Urinary bladder (tissue), 4 donors: ENCODE results near the gene AK9. TPM values are rescaled to one million over a fixed set of nuclear protein-coding genes. Genes with fewer than 3 reads are reported as not detected.
"Not testable (repeated sequence)": the region's sequence is repeated elsewhere in the genome, so short reads cannot be mapped to it uniquely, and the experiment has no call there.

Experiments used
- DNase-seq: peaks from one replicate; pipeline ENCODE4 v3.0.0-alpha.2; 2015; ENCODE audit errors: extremely low spot score
- H3K27ac ChIP-seq: one replicate; pipeline ENCODE4 v1.5.1; 2013; ENCODE audit warnings: low read depth, mild to moderate bottlenecking, moderate library complexity
- H3K36me3 ChIP-seq: one replicate; pipeline ENCODE4 v1.6.1; 2013; ENCODE audit warnings: mild to moderate bottlenecking, moderate library complexity; ENCODE audit not compliant: insufficient read depth
- H3K4me1 ChIP-seq: one replicate; pipeline ENCODE4 v1.6.1; 2013; ENCODE audit warnings: mild to moderate bottlenecking, moderate library complexity; ENCODE audit not compliant: insufficient read depth
- H3K4me3 ChIP-seq: one replicate; pipeline ENCODE4 v1.5.1; 2013; ENCODE audit warnings: low read depth, low read length
- WGBS: extraction: QIAGEN DNeasy Blood & Tissue Kit; methylation state at CpG from one replicate; pipeline ENCODE4 v1.1.7; 2013; 5-methylcytosine and 5-hydroxymethylcytosine counted together
- polyA plus RNA-seq: library from polyadenylated mRNA; stranded (reverse); fragments of 200-250 nt; gene quantifications from one replicate; pipeline ENCODE4 v1.2.3, GENCODE V29; 2013
- total RNA-seq: library from RNA; depleted of rRNA; stranded (reverse); fragments of >200 nt; gene quantifications from one replicate; pipeline ENCODE4 v1.2.3, GENCODE V29; 2014
- donor health status: healthy with polysubstance abuse.
- donor health status: healthy.

Gene AK9
- total and polyA plus RNA-seq, 2 donors: 7.3 to 15.4 TPM

- H3K4me1 ChIP-seq: no peaks in the 10 kb centered on the region
- no peaks in the 10 kb centered on the region for H3K36me3 ChIP-seq
- H3K4me3 ChIP-seq: no peak overlapping the region
- no peak overlapping the region for H3K27ac ChIP-seq
- WGBS: 81% methylated on average over 6 of the region's 6 CpGs
- no peak for DNase-seq
These were observed 159.6 kb downstream of the AK9 start for GRCh38 chr6:109531446-109531845.

- Histone ChIP-seq H3K36me3 (no peaks in the 10 kb centered on the region), H3K27ac (no peak overlapping the region), H3K4me3 (no peak overlapping the region), H3K4me1 (no peaks in the 10 kb centered on the region)
- 80% methylated on average over 3 of the region's 3 CpGs for WGBS
- DNase-seq: no peak
These were observed 163.0 kb downstream of the AK9 start for GRCh38 chr6:109527989-109528388.

- WGBS: 52% methylated on average over 7 of the region's 7 CpGs
- no peak overlapping the region for H3K27ac ChIP-seq
- H3K4me1 ChIP-seq: no peaks in the 10 kb centered on the region
- no peaks in the 10 kb centered on the region for H3K36me3 ChIP-seq
- DNase-seq: peak; percentile 20
- no peak overlapping the region for H3K4me3 ChIP-seq
These were observed 163.9 kb downstream of the AK9 start for GRCh38 chr6:109526905-109527628.

DNA sequence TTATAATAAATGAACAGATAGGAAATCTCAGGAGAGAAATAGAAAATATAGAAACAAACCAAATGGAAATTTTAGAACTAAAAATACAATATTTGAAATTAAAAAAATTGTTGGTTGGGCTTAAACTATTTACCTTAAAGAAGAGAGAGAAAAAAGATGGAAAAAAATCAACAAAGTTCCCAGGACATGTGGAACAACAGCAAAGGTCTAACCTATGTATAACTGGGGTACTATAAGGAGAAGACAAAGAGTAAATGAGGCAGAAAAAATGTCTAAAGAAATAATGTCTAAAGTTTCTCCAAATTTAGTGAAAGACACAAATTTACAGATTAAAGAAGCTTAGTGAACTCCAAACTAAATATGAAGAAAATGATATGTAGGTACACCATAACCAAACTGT is 166.9 kb downstream of the AK9 start:
- Histone ChIP-seq H3K4me3 (no peak overlapping the region), H3K4me1 (no peaks in the 10 kb centered on the region), H3K27ac (no peak overlapping the region), H3K36me3 (no peaks in the 10 kb centered on the region)
- DNase-seq: no peak

DNA sequence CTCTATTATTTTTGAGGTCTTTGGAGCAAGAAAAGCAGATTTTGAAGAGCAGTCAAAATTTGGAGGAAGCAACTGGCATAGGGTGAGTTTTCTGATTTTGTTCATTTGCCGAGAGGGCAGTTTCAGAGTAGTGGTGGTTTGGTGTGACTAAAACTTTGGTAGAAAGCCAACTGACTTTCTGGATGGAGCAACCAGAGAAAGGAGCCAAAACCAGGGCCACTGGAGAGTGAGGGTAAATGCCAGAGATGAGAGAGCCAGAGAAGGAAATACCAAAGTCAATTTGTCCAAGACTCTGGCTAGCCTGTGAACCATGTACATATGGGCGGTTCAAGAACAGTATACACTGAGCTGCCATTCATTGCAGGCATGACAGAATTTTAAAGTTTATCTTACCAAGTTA is 167.5 kb downstream of the AK9 start:
- DNase-seq: no peak
- no peak overlapping the region for H3K4me3 ChIP-seq
- no peaks in the 10 kb centered on the region for H3K4me1 ChIP-seq
- no peaks in the 10 kb centered on the region for H3K36me3 ChIP-seq
- no peak overlapping the region for H3K27ac ChIP-seq
- WGBS: 78% methylated on average over 2 of the region's 2 CpGs

DNA sequence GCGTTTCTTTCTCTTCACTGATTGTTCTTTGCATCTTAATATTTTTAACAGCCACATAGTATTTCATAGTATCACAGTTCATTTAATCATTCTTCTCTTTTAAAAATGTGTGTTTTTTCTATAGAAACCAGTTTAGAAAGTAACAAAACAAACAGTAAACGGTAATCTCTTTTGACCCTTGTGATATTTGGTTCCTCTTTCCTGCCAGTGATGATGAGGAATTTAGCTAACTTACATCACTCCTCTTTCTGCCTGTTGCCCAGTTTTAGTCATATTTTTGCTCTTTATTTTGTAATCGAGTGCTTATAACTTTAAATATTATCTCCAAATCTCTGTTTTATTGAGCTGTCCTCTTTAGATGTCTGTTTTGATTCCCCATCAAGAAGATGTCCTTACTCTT is 169.9 kb downstream of the AK9 start:
- Histone ChIP-seq H3K4me3 (no peak overlapping the region), H3K27ac (no peak overlapping the region), H3K36me3 (no peaks in the 10 kb centered on the region), H3K4me1 (no peaks in the 10 kb centered on the region)
- 62% methylated on average over 3 of the region's 3 CpGs for WGBS
- DNase-seq: no peak

- H3K27ac ChIP-seq, H3K4me1 ChIP-seq, H3K4me3 ChIP-seq, DNase-seq, H3K36me3 ChIP-seq: not testable (repeated sequence)
These were observed 171.4 kb downstream of the AK9 start for GRCh38 chr6:109519647-109520046.

GRCh38 chr6:109516929-109517328 is 174.1 kb downstream of the AK9 start:
- H3K4me3 ChIP-seq: no peak overlapping the region
- no peak overlapping the region for H3K27ac ChIP-seq
- WGBS: 75% methylated on average over 3 of the region's 3 CpGs
- DNase-seq: no peak
- H3K36me3 ChIP-seq: no peaks in the 10 kb centered on the region
- H3K4me1 ChIP-seq: no peaks in the 10 kb centered on the region

DNA sequence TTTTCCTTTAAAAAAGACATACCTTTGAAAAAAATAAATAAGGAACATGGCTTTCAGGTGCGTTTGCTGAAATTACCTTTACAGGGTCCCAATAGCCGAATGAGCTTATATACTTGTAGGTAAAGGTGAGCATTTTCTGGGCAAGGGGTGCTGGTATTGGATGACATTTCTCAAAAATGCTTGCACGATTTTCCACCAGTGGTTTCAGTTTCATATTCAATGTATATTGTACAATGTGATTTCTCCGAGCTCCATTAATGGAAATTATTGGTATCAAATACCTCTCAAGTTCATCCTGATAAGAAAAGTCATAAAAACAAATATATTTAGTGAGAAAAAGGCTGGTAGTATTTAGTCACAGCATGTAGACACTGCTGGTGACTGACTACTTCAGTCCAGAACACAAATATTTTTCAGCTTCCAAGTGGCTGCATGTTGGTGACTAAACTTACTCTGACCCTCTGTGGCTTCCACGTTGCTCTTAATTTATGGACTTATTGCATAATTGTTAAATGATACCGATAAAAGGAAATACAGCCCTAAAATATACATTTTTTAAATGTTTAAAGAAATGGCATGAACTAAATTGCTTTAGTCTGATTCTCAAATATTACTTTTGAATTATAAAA is 175.1 kb downstream of the AK9 start:
- no peak overlapping the region for H3K4me3 ChIP-seq
- 44% methylated on average over 6 of the region's 6 CpGs for WGBS

GRCh38 chr6:109514946-109515345 is 176.1 kb downstream of the AK9 start:
- Histone ChIP-seq H3K27ac (no peak overlapping the region), H3K4me1 (no peaks in the 10 kb centered on the region), H3K36me3 (no peaks in the 10 kb centered on the region), H3K4me3 (no peak overlapping the region)
- WGBS: 66% methylated on average over 3 of the region's 3 CpGs
- no peak for DNase-seq

More for the DNA sequence above, 175.1 kb downstream of the AK9 start:
- H3K4me1 ChIP-seq: no peaks in the 10 kb centered on the region
- DNase-seq: no peak
- H3K36me3 ChIP-seq: no peaks in the 10 kb centered on the region
- no peak overlapping the region for H3K27ac ChIP-seq

- H3K4me1 ChIP-seq: no peaks in the 10 kb centered on the region
- no peak overlapping the region for H3K27ac ChIP-seq
- H3K36me3 ChIP-seq: no peaks in the 10 kb centered on the region
- no peak overlapping the region for H3K4me3 ChIP-seq
- DNase-seq: no peak
- WGBS: 68% methylated on average over 2 of the region's 2 CpGs
These were observed 177.4 kb downstream of the AK9 start for GRCh38 chr6:109513571-109514071.

DNA sequence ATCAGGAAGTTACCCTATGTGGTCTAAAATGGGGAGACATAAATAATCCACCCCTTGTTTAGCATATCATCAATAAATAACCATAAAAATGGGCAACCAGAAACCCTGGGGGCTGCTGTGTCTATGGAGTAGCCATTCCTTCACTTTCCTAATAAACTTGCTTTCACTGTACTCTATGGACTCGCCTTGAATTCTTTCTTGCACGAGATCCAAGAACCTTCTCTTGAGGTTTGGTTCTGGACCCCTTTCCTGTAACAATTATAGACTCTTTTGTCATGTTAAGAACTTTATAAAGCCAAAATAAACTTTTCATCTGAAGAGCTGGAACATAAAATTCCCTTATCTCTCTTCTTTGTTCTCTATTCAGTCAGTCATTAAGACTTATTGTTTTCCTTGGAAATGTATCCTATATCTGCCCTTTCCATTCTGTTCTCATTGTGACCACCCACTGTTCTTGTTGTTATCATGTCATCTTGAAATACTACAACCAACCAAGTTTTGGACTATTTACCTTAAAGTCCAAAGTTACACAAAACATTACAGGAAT is 178.7 kb downstream of the AK9 start:
- Histone ChIP-seq H3K4me3 (no peak overlapping the region), H3K27ac (no peak overlapping the region), H3K4me1 (no peaks in the 10 kb centered on the region), H3K36me3 (no peaks in the 10 kb centered on the region)
- no peak for DNase-seq
- 77% methylated on average over 2 of the region's 2 CpGs for WGBS

GRCh38 chr6:109511832-109512231 is 179.2 kb downstream of the AK9 start:
- Histone ChIP-seq H3K36me3 (no peaks in the 10 kb centered on the region), H3K4me1 (no peaks in the 10 kb centered on the region), H3K4me3 (no peak overlapping the region), H3K27ac (no peak overlapping the region)
- WGBS: 61% methylated on average over 2 of the region's 2 CpGs
- DNase-seq: no peak

- Histone ChIP-seq H3K36me3 (no peaks in the 10 kb centered on the region), H3K4me3 (no peak overlapping the region), H3K4me1 (no peaks in the 10 kb centered on the region), H3K27ac (no peak overlapping the region)
- WGBS: 83% methylated on average over 1 of the region's 1 CpG
- no peak for DNase-seq
These were observed 180.6 kb downstream of the AK9 start for GRCh38 chr6:109510358-109510757.
